ENCODE data around the gene SFMBT1.

DNA sequence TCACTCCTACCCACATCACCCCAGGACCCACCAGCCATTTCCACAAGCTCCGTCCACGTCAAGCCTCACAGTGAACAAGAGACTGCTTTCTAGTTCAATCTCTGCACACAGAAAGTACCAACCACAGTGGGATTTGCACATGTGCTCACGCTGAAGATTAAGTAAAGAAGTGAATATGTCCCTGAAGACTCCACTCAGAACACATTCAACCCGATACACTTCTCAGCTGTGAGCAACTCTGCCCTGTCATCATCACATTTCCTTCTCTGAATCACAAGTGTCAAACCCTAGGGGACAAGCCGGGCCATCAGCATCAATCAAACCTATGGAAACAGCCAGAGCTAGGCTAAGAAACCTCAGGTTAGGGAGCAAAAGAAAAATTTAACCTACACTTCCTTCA lies 150.5 kb downstream of the SFMBT1 start:
- TF ChIP-seq, protein P1, sequence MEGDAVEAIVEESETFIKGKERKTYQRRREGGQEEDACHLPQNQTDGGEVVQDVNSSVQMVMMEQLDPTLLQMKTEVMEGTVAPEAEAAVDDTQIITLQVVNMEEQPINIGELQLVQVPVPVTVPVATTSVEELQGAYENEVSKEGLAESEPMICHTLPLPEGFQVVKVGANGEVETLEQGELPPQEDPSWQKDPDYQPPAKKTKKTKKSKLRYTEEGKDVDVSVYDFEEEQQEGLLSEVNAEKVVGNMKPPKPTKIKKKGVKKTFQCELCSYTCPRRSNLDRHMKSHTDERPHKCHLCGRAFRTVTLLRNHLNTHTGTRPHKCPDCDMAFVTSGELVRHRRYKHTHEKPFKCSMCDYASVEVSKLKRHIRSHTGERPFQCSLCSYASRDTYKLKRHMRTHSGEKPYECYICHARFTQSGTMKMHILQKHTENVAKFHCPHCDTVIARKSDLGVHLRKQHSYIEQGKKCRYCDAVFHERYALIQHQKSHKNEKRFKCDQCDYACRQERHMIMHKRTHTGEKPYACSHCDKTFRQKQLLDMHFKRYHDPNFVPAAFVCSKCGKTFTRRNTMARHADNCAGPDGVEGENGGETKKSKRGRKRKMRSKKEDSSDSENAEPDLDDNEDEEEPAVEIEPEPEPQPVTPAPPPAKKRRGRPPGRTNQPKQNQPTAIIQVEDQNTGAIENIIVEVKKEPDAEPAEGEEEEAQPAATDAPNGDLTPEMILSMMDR (IDR thresholded peaks at IDR 0.05), result no peak
- TF ChIP-seq SMC3 (IDR thresholded peaks at IDR 0.05) (no peak), CBX8 (IDR thresholded peaks at IDR 0.05) (no peak), ZFP36 (IDR thresholded peaks at IDR 0.05; ENCODE audit: borderline replicate concordance, partially characterized antibody) (no peak)
- TF ChIP-seq, protein P2, sequence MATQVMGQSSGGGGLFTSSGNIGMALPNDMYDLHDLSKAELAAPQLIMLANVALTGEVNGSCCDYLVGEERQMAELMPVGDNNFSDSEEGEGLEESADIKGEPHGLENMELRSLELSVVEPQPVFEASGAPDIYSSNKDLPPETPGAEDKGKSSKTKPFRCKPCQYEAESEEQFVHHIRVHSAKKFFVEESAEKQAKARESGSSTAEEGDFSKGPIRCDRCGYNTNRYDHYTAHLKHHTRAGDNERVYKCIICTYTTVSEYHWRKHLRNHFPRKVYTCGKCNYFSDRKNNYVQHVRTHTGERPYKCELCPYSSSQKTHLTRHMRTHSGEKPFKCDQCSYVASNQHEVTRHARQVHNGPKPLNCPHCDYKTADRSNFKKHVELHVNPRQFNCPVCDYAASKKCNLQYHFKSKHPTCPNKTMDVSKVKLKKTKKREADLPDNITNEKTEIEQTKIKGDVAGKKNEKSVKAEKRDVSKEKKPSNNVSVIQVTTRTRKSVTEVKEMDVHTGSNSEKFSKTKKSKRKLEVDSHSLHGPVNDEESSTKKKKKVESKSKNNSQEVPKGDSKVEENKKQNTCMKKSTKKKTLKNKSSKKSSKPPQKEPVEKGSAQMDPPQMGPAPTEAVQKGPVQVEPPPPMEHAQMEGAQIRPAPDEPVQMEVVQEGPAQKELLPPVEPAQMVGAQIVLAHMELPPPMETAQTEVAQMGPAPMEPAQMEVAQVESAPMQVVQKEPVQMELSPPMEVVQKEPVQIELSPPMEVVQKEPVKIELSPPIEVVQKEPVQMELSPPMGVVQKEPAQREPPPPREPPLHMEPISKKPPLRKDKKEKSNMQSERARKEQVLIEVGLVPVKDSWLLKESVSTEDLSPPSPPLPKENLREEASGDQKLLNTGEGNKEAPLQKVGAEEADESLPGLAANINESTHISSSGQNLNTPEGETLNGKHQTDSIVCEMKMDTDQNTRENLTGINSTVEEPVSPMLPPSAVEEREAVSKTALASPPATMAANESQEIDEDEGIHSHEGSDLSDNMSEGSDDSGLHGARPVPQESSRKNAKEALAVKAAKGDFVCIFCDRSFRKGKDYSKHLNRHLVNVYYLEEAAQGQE (IDR thresholded peaks at IDR 0.05), result no peak
